Measurements from ENCODE around the gene SLC38A1. TPM values are rescaled to one million over a fixed set of nuclear protein-coding genes. Genes with fewer than 3 reads are reported as not detected.

The SLC38A1 gene
- total RNA-seq, 1 donor from 2014 or later = 314 TPM

- Mint-ChIP-seq H3K4me3 (peak overlapping the region; percentile 58), H3K4me1 (peaks cover 95% of the 10 kb centered on the region), H3K9me3 (no peaks in the 10 kb centered on the region), H3K27me3 (no peaks in the 10 kb centered on the region), H3K36me3 (ENCODE audit: low read depth) (peaks cover 9% of the 10 kb centered on the region), H3K27ac (peak overlapping the region; percentile 80)
- intact Hi-C loops (cut with micrococcal nuclease) = loop anchor here (1.0 to 10.0 kb wide), 3 partner anchors 30 to 1528 kb away; partner anchors contain the start of gene RPAP3
- ChIA-PET POLR2A (interaction anchor here (0.6 to 6.6 kb wide), 7 partner anchors 11 to 210 kb away, joined by 3 to 39 read pairs (median 3); partner anchors contain the start of gene SLC38A1), CTCF (interaction anchor here (0.8 to 1.3 kb wide), 3 partner anchors 10 to 105 kb away, joined by 3 to 6 read pairs (median 3); no protein-coding TSS in a partner anchor)
- ATAC-seq (ENCODE audit: low read depth) (peak; percentile 22), DNase-seq (no peak)
- TF ChIP-seq CTCF (IDR thresholded peaks at IDR 0.05) = no peak
Measured at GRCh38 chr12:46177025-46177424, 91.8 kb downstream of the SLC38A1 start.

GRCh38 chr12:46174919-46175318, 93.9 kb downstream of the SLC38A1 start:
- TF ChIP-seq CTCF (IDR thresholded peaks at IDR 0.05) = no peak
- intact Hi-C loops (cut with micrococcal nuclease) = loop anchor here (2.0 to 10.0 kb wide), 2 partner anchors 14 to 1530 kb away; partner anchors contain the start of gene RPAP3
- H3K9me3 Mint-ChIP-seq = no peaks in the 10 kb centered on the region
- CTCF ChIA-PET = interaction anchor here (1.4 kb wide), 1 partner anchor 50 kb away, joined by 5 read pairs; no protein-coding TSS in a partner anchor
- peaks cover 79% of the 10 kb centered on the region for H3K4me1 Mint-ChIP-seq
- no peak for DNase-seq
- no peak for ATAC-seq (ENCODE audit: low read depth)
- H3K27ac Mint-ChIP-seq = peak overlapping the region; percentile 88
- no peaks in the 10 kb centered on the region for H3K27me3 Mint-ChIP-seq
- H3K36me3 Mint-ChIP-seq (ENCODE audit: low read depth) = no peaks in the 10 kb centered on the region
- POLR2A ChIA-PET = interaction anchor here (1.1 to 4.5 kb wide), 3 partner anchors 14 to 94 kb away, joined by 3 to 21 read pairs (median 4); partner anchors contain the start of gene SLC38A1
- H3K4me3 Mint-ChIP-seq = peak overlapping the region; percentile 71

- no peaks in the 10 kb centered on the region for H3K27me3 Mint-ChIP-seq
- POLR2A ChIA-PET = interaction anchor here (1.1 to 4.5 kb wide), 3 partner anchors 13 to 95 kb away, joined by 3 to 21 read pairs (median 4); partner anchors contain the start of gene SLC38A1
- DNase-seq = no peak
- peak overlapping the region; percentile 88 for H3K27ac Mint-ChIP-seq
- peak overlapping the region; percentile 71 for H3K4me3 Mint-ChIP-seq
- no peaks in the 10 kb centered on the region for H3K9me3 Mint-ChIP-seq
- ATAC-seq (ENCODE audit: low read depth) = peak; percentile 69
- H3K36me3 Mint-ChIP-seq (ENCODE audit: low read depth) = no peaks in the 10 kb centered on the region
- TF ChIP-seq CTCF (IDR thresholded peaks at IDR 0.05) = no peak
- intact Hi-C loops (cut with micrococcal nuclease) = loop anchor here (2.0 to 10.0 kb wide), 2 partner anchors 13 to 1531 kb away; partner anchors contain the start of gene RPAP3
- CTCF ChIA-PET = no interaction called here
- H3K4me1 Mint-ChIP-seq = peaks cover 71% of the 10 kb centered on the region
Measured at GRCh38 chr12:46174061-46174662, 94.7 kb downstream of the SLC38A1 start.

GRCh38 chr12:46168426-46168825, 100.4 kb downstream of the SLC38A1 start:
- peaks cover 2% of the 10 kb centered on the region for H3K36me3 Mint-ChIP-seq (ENCODE audit: low read depth)
- H3K4me3 Mint-ChIP-seq = no peak overlapping the region
- no peak for TF ChIP-seq CTCF (IDR thresholded peaks at IDR 0.05)
- no peak for DNase-seq
- peaks cover 11% of the 10 kb centered on the region for H3K9me3 Mint-ChIP-seq
- no peak overlapping the region for H3K27ac Mint-ChIP-seq
- no peak for ATAC-seq (ENCODE audit: low read depth)
- intact Hi-C loops (cut with micrococcal nuclease) = no loop called here
- ChIA-PET CTCF (no interaction called here), POLR2A (no interaction called here)
- H3K4me1 Mint-ChIP-seq = peaks cover 16% of the 10 kb centered on the region
- no peaks in the 10 kb centered on the region for H3K27me3 Mint-ChIP-seq

GRCh38 chr12:46167412-46167811, 101.4 kb downstream of the SLC38A1 start:
- Mint-ChIP-seq H3K9me3 (peaks cover 11% of the 10 kb centered on the region), H3K36me3 (ENCODE audit: low read depth) (peaks cover 2% of the 10 kb centered on the region), H3K4me3 (no peak overlapping the region), H3K27me3 (no peaks in the 10 kb centered on the region), H3K4me1 (peaks cover 8% of the 10 kb centered on the region), H3K27ac (no peak overlapping the region)
- no peak for TF ChIP-seq CTCF (IDR thresholded peaks at IDR 0.05)
- intact Hi-C loops (cut with micrococcal nuclease) = no loop called here
- DNase-seq (no peak), ATAC-seq (ENCODE audit: low read depth) (no peak)
- CTCF ChIA-PET = no interaction called here
- POLR2A ChIA-PET = no interaction called here
